ENCODE measurements around the gene AGR3.

Gene AGR3

DNA sequence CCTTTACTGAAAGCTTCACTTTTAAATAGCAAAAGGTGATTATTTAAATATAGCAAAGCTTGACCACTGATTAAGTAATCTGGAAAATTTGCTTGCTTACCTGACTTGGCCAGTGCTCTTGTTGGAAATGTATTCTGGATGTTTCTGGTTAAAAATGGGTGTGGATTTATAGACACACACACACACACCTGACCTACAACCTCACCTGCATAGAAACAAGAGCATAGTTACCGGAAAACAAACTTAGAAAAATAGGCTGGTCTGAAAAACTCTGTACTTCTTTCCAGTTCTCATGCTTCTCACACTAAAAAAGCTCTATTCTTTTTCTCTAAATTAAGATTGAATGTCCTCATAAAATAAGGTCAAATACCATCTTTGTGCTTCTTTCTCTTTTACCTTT lies at the start of gene AGR3:
Gene AGR3, minus strand, starts transcription at position 140 of the 400 bp plus-strand sequence. CDS start 3,365 bp downstream, outside the sequence.
- no peak for DNase-seq (ENCODE audit: low read depth in 2 of 2, low spot score in 1 of 2)

DNA sequence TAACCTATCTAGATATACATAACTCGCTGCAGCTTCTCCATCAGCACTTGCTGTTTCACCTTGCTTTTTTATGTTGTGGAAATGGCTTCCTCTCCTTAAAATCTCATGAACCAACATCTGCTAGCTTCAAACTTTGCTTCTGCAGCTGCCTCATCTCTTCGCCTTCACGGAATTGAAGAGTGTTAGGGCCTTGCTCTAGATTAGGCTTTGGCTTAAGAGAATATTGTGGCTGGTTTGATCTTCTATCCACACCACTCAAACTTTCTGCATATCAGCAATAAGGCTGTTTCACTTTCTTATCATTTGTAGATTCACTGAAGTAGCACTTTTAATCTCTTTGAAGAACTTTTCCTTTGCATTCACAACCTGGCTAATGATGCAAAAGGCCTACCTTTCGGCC lies 49.2 kb upstream of the AGR3 start:
- no peak for DNase-seq (ENCODE audit: low read depth in 2 of 2, low spot score in 1 of 2)

- DNase-seq (ENCODE audit: low read depth in 2 of 2, low spot score in 1 of 2): no peak
Observed at GRCh38 chr7:16929146-16929762, 47.5 kb upstream of the AGR3 start.

- DNase-seq (ENCODE audit: low read depth in 2 of 2, low spot score in 1 of 2): no peak
Observed at GRCh38 chr7:16926861-16927260, 45.1 kb upstream of the AGR3 start.

- DNase-seq (ENCODE audit: low read depth in 2 of 2, low spot score in 1 of 2): no peak
Observed at GRCh38 chr7:16926283-16926682, 44.5 kb upstream of the AGR3 start.

GRCh38 chr7:16925609-16926008 lies 43.8 kb upstream of the AGR3 start:
- DNase-seq (ENCODE audit: low read depth in 2 of 2, low spot score in 1 of 2): no peak

DNA sequence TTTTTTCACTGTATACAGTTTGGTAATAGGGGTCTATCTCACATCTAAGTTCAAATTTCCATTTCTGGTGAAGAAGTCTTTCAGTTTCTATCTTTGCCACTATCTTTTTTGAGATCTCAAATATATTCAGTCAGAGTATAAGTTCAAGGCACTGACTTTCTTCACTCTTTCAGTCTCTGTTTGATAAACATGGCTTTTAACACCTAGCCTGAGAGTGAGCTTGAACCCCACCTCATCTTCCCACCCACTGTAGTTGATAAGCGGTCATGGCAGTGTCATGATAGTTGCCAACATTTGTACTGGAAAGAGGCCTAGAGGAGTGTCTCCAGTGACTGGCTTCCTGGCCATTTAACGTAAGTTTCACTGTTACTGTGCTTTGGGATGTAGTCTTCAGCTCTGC lies 41.2 kb upstream of the AGR3 start:
- DNase-seq (ENCODE audit: low read depth in 2 of 2, low spot score in 1 of 2): no peak

- DNase-seq (ENCODE audit: low read depth in 2 of 2, low spot score in 1 of 2): no peak
Observed at GRCh38 chr7:16921644-16922257, 40.0 kb upstream of the AGR3 start.

DNA sequence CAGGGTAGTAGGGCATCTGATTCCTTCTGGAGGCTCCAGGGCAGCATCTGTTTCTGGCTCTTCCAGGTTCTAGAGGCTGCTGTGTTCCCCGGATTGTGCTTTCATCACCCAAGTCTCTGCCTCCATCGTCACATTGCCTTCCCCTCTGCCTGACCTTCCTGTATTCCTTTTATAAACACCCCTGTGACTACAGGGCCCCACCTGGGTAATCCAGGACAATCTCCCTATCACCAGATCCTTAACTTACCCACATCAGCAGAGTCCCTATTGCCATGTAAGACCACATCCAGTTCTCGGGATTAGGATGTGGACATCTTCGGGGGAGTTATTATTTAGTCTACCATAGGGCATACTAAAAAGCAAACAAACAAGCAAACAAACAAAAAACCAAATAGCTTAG lies 39.4 kb upstream of the AGR3 start:
- no peak for DNase-seq (ENCODE audit: low read depth in 2 of 2, low spot score in 1 of 2)

GRCh38 chr7:16919440-16919839 lies 37.7 kb upstream of the AGR3 start:
- DNase-seq (ENCODE audit: low read depth in 2 of 2, low spot score in 1 of 2): no peak

DNA sequence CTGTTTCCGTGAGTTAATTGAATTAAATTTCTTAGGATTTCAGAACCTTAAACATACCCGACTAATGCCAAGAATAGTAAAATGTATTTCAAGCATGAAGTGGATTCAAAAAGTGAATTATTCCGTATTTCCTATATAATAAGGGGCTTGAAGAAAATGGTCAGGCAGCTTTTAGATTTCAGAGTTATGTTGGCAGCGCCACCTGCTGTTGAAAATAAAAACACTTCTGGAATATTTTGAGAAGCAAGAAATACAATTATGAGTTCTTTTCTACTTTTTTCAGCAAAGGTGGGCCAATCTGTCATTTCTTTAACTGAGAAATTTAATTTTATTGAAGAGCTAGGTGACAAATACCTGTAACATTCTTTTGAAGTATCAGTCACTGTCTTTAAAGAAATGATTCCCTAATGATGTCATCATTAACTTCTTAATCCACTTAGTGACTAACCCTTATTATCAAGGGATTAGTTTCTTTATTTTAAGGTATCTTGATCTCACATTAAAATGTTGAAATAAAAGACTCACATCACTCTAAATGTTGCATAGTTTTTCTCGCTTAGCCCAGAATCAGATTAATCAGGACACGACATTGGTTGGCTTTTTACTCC lies 36.6 kb upstream of the AGR3 start:
- no peak for DNase-seq (ENCODE audit: low read depth in 2 of 2, low spot score in 1 of 2)

DNA sequence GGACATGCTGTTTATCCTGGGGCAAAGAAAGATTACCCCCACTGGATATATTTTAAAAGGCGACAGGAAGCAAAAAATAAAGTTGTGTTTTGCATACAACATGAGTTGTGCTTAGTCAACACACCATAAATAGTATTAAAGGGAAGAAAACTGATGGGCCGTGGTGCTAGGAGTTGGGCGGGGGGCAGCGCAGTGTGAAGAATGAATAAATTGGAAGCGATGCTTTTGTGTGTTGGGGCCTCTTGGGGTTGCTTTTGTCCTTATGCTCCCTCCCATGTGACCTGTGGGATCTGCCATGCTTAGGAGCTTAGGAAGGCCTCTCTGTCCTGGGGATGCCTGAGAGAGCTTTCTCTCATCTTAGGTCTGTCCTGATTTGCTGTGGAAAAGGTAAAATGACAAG lies 35.0 kb upstream of the AGR3 start:
- no peak for DNase-seq (ENCODE audit: low read depth in 2 of 2, low spot score in 1 of 2)

- DNase-seq (ENCODE audit: low read depth in 2 of 2, low spot score in 1 of 2): no peak
Observed at GRCh38 chr7:16916105-16916639, 34.4 kb upstream of the AGR3 start.

DNA sequence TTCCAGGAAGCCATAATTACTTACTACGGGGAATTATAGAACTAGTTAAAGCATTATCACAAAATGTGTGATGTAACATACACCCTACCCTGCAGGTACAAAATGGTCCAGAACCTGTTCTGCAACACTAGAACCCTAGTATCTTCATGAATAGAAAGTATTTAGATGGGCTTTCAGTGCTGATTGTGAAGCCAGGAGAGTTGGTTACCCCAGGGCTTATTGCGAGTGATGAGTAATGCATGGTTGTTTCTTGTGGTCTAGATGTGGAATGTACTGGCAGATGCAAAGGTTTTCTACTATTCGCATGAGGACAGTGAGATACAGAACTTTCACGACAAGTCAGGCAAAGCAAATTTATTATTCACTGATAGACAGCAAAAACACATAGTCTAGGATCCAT lies 33.6 kb upstream of the AGR3 start:
- no peak for DNase-seq (ENCODE audit: low read depth in 2 of 2, low spot score in 1 of 2)

GRCh38 chr7:16914771-16915170 lies 33.0 kb upstream of the AGR3 start:
- DNase-seq (ENCODE audit: low read depth in 2 of 2, low spot score in 1 of 2): no peak

DNA sequence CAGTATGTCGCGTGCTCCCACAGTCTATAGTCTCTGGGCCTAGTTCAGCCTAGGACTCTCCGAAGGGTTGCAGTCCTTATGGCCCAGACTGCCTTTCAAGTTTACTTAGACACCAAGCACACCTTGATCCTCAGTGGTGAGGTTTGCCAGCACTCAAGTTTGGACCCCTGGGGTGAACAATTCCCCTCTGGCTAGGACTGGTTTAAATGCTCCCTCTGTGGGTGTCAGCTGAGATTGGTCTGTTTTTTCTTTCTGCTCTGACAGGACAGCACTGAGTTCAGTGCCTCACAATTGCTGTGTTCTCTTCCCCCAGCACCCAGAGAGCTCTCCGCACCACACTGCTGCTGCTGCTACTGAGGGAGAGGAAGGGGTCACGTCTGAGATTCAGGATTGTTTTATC lies 31.9 kb upstream of the AGR3 start:
- no peak for DNase-seq (ENCODE audit: low read depth in 2 of 2, low spot score in 1 of 2)

- no peak for DNase-seq (ENCODE audit: low read depth in 2 of 2, low spot score in 1 of 2)
Observed at GRCh38 chr7:16912540-16912939, 30.8 kb upstream of the AGR3 start.

DNA sequence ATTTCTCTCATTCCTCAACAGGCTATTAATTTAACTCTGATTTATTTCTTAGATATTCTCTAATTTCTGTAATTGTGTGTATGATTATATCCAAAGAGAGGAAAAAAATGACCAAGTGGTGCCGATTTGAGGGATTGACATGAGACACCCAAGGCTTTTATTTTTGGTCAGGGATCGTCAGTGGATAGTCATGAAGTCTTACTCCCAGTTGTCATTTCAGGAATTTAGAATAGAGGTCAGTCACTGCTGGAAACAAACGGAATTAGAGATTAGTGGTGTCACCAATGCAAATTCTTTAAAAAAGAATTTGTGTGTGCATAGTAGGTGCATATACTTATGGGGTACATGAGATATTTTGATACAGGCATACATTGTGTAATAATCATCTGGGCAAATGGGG lies 26.8 kb upstream of the AGR3 start:
- no peak for DNase-seq (ENCODE audit: low read depth in 2 of 2, low spot score in 1 of 2)

DNA sequence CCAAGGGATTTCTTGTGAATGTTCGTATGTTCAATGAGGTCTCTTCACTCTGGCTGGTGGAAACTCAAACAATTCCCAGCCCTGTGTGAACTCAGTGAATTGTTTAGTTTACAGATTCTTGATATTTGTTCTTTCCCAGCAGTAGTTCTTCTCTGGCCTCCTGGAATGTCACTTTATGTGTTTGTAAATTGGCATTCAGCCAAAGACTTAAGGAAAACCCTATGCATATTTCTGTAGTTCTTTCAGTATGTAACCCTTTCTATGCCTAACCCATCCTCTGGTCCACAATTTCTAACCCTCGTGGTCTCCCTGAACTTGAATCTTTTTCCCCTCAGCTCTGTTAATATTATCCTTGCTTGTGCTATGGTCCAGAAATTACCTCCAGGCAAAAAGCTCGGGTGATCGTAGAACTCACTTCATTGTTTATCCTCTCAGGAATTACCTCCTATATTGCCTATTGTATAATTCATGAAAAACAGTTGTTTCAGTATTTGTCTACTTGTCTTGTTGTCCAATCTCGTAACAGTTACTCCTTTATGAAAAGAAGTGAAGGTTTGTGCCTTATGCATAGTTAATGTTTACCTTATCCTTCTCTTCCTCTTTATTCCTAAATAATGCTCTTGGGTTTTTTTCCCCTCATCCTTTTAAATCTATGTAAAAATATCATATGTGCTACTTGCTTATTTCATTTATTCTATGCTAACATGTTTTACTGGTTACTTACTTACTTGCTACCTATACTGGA lies 23.7 kb upstream of the AGR3 start:
- DNase-seq (ENCODE audit: low read depth in 2 of 2, low spot score in 1 of 2): no peak

GRCh38 chr7:16904076-16904475 lies 22.3 kb upstream of the AGR3 start:
- DNase-seq (ENCODE audit: low read depth in 2 of 2, low spot score in 1 of 2): no peak

- no peak for DNase-seq (ENCODE audit: low read depth in 2 of 2, low spot score in 1 of 2)
Observed at GRCh38 chr7:16900209-16900768, 18.5 kb upstream of the AGR3 start.

Measured in stimulated activated CD8-positive, alpha-beta memory T cell treated with anti-CD3 and anti-CD28 coated beads, Interleukin-4, amount 100 ng/mL, for 1 hour (primary cell).